ENCODE results near the gene UPK1A.
"Not testable (repeated sequence)": the region's sequence is repeated elsewhere in the genome, so short reads cannot be mapped to it uniquely, and the experiment has no call there.

The UPK1A gene

GRCh38 chr19:35691106-35691505 is 24.8 kb downstream of the UPK1A start:
- DNase-seq (ENCODE audit: low read depth in 3 of 3) = not testable (repeated sequence)

DNA sequence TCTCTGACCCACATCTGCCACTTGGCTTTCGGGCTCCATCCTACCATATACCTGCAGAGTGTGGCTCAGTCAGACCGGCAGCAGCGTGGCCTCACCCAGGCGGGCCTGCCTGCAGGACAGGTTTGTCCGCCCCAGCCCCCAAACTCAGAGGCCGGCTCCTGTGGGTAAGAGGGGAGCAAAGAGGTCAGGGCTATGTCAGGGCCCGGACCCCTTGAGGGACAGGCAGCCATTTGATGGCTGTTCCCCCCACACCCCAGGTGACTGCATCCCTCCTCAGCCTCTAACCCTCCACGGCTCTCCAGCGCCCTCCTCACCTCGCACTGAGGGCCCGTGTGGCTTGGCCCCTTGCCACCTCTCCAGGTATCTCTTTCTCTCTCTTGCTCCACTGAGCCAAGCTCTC is 25.7 kb downstream of the UPK1A start:
- no peak for DNase-seq (ENCODE audit: low read depth in 3 of 3)

GRCh38 chr19:35693422-35693821 is 27.1 kb downstream of the UPK1A start:
- DNase-seq (ENCODE audit: low read depth in 3 of 3) = no peak

DNA sequence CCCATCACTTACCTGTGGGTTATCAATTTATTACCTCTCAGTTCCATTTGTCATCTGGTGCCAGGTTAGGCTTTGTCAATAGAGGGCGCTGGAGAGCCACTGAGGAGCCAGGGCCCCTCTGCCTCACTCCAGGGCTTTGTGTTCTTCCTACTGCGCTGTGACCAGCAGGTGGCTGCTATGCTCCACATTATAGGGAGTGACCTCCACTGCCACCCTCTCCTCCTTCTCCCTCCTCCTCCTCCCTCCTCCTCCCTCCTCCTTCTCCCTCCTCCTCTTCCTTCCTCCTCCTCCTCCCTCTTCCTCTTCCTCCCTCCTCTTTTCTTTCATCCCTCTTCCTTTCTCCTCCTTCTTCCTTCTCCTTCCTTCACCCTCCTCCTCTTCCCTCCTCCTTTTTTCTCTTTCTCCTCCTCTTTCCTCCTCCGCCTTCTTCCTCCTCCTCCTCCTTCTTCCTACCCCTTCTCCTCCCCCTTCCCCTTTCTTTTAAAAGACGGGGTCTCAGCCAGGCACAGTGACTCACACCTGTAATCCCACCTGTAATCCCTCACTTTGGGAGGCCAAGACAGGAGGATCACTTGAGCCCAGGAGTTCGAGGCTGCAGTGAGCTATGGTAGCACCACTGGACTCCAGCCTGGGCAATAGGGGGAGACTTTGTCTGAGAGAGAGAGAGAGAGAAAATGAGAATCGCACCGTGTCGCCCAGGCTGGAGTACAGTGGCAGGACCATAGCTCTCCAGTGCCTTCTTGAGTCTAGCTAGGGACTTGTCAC is 27.7 kb downstream of the UPK1A start:
- DNase-seq (ENCODE audit: low read depth in 3 of 3) = peak; percentile 85 to 90 (median 87)

GRCh38 chr19:35695895-35696422 is 29.6 kb downstream of the UPK1A start:
- no peak for DNase-seq (ENCODE audit: low read depth in 3 of 3)

DNA sequence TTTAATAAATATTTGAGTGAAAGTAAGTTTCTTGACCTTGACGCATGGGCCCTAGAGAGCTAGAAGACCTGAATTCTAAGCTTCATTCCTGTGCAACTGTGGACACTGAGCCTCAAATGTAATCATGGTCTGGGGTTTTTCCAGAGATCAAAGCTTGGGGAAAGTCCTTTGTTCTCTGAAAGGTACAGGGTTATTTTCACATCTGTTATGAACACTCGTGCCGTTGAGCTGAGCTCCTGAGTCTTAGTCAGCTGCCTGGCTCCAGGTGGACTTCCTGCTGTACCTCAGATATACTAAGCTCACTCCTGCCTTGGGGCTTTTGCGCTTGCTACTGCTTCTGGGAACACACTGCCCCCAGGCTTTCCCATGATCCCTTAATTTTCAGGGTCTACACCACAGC is 30.5 kb downstream of the UPK1A start:
- DNase-seq (ENCODE audit: low read depth in 3 of 3) = no peak

DNA sequence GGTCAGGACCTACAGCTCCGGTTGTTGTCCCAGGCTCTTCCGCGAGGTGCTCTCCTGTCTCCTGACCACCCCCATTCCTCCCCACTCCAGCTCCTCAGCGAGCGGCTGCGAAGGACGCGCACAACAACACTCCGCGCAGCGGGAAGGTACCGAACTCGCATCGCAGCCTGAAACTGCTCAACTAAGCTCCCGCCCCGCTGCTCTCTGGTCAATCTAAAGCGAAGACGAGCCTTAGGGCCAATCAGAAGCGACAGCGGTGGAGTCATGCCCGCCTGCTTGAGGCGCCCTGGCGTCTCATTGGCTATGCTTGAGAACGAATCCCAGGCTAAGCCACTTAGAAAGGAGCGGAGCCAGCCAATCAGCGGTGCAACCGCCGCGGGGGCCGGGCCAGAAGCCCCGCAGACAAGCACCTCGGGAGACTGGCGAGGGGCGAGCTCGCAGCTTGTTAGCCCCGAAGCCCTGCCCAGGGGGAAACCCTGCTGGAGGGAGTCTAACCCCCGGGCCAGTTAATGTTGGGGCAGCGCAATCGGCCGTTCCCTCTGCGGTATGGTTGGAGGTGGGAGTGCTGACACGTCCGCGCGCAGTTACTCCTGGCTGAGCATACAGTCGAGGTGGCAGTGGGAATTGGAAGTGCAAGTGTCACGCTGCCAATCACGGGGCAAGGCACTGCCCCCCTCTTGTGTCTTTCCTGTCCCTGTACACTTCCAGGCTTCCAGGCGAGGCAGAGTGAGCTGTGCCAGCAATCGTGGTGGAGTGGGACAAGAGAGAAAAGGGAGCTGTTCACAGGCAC is 36.1 kb downstream of the UPK1A start:
- DNase-seq (ENCODE audit: low read depth in 3 of 3) = peak; percentile 83 to 93 (median 89)

DNA sequence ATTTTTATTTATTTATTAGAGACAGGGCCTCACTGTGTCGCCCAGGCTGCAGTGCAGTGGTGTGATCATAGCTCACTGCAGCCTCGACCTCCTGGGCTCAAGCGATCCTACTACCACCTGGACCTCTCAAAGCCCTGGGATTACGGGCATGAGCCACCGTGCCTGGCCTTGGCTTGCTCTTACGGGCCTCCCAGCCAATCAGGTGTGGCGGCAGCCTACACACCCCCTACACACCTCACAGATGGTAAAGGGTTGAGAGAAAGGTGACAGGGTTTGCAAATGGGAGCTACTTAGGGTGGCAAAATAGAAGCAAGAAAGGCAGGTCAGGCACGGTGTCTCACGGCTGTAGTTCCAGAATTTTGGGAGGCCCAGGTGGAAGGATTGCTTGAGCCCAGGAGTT is 37.0 kb downstream of the UPK1A start:
- DNase-seq (ENCODE audit: low read depth in 3 of 3) = no peak

DNA sequence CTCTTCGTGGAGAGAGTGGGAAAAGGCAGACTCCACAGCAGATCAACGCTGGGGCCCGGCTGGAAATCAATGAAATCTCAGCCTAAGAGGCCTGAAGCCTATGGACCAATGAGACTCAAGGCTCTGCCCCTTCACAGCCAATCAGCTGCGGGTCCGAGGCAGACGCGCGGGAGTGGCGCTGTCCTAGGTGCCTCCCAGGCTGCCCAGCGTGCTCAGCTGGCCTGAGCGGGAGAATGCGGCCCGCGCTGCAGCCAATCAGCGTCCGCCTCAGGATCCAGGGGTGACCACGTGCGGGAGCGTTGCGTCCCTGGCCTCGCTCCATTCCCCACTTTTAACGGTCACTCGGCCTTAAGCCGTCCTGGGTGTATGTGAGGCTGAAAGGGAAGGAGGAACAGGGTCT is 37.9 kb downstream of the UPK1A start, which contains the start of gene ZBTB32:
Gene ZBTB32 (plus strand): TSS at position 341 of the 400 bp plus-strand sequence. CDS start 10,069 bp downstream, outside the sequence.
- DNase-seq (ENCODE audit: low read depth in 3 of 3) = no peak

DNA sequence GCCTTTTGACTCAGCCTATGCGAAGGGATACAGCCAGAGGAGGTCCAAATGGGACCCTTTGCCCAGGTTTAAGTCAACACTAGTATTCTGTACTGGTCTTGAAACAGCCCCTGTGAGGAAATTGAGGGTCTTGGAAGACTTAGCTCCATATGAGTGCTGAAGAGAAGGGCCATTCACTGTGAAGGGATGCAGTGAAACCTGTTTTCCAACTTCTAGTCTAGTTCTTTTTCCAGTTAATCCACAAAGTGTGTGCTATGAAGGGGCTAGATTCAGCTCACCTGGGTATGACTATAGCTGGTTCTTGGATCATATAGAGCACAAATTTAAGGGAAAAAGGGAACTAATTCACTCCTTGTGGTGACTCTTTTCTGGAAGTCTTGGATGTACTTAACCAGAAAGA is 42.1 kb downstream of the UPK1A start:
- DNase-seq (ENCODE audit: low read depth in 3 of 3) = no peak

GRCh38 chr19:35710784-35711723 is 44.7 kb downstream of the UPK1A start:
- DNase-seq (ENCODE audit: low read depth in 3 of 3) = peak in 2 of 3 donors; percentile 62 to 69

- DNase-seq (ENCODE audit: low read depth in 3 of 3) = peak in 2 of 3 donors; percentile 81 to 82
Observed at GRCh38 chr19:35712567-35713505, 46.5 kb downstream of the UPK1A start.

DNA sequence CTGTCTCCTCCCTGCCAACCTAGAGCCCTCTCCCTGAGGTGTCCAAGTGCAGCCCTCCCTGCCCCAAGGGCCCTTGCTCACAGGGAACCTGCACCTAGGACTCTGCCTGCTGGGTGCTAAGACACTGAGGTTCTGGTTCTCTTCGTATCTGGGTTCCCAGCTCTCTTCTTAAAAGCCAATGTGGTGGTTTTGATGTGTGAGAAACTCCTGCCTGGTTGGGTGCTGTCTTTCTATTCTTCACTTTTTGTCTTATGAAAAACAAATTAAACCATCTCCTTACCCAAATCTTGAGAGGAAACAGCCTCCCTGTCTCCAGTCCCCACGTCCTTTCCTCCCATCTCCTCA is 47.2 kb downstream of the UPK1A start:
- no peak for DNase-seq (ENCODE audit: low read depth in 3 of 3)

DNA sequence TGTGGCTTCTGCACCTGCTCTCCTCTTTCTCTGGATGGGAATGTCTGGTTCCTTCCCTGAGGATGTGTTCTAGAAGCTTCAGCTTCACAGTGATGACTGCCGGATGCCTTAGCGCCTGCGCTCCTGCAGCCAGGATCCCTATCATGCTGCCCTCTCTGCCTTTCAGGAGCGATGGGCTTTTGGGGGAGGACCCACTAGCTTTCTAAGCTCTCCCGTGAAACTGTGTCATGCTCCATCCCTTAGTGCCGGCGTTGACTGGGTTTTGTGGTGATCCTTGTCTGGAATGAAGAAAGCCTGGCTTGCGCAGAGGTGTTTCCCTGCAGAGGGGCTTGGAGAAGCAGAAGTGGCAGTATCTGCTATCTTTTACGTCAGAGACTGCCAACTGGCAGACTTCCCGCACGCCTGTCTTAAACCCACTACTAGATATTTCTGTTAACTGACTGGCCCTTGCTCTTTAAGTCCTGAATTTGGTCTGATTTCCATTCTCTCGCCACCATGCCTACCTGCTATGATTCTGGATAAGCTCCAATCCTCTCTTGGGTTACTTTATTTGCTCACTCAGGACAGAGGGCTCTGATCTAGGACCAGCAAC is 47.7 kb downstream of the UPK1A start:
- DNase-seq (ENCODE audit: low read depth in 3 of 3) = no peak

DNA sequence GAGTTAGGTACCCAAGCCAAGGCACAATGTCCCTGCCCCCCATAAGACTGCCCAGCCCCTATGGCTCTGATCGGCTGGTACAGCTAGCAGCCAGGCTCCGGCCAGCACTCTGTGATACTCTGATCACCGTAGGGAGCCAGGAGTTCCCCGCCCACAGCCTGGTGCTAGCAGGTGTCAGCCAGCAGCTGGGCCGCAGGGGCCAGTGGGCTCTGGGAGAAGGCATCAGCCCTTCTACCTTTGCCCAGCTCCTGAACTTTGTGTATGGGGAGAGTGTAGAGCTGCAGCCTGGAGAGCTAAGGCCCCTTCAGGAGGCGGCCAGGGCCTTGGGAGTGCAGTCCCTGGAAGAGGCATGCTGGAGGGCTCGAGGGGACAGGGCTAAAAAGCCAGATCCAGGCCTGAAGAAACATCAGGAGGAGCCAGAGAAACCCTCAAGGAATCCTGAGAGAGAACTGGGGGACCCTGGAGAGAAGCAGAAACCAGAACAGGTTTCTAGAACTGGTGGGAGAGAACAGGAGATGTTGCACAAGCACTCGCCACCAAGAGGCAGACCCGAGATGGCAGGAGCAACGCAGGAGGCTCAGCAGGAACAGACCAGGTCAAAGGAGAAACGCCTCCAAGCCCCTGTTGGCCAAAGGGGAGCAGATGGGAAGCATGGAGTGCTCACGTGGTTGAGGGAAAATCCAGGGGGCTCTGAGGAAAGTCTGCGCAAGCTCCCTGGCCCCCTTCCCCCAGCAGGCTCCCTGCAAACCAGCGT is 48.5 kb downstream of the UPK1A start:
- no peak for DNase-seq (ENCODE audit: low read depth in 3 of 3)

DNA sequence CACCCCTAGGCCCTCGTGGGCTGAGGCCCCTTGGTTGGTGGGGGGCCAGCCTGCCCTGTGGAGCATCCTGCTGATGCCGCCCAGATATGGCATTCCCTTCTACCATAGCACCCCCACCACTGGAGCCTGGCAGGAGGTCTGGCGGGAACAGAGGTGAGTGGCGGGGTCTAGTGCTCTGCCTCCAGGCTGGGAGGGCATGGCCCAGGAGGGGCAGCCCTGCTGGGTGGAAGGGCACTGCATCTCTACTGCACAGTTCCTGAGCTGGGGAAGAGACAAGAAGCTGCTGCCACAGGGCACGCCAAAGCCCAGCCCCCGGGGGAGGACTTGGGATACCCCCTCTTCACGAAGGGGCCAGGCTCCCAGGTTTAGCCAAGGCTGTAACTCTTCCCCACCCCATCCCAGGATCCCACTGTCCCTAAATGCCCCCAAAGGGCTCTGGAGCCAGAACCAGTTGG is 49.1 kb downstream of the UPK1A start:
- DNase-seq (ENCODE audit: low read depth in 3 of 3) = no peak

DNA sequence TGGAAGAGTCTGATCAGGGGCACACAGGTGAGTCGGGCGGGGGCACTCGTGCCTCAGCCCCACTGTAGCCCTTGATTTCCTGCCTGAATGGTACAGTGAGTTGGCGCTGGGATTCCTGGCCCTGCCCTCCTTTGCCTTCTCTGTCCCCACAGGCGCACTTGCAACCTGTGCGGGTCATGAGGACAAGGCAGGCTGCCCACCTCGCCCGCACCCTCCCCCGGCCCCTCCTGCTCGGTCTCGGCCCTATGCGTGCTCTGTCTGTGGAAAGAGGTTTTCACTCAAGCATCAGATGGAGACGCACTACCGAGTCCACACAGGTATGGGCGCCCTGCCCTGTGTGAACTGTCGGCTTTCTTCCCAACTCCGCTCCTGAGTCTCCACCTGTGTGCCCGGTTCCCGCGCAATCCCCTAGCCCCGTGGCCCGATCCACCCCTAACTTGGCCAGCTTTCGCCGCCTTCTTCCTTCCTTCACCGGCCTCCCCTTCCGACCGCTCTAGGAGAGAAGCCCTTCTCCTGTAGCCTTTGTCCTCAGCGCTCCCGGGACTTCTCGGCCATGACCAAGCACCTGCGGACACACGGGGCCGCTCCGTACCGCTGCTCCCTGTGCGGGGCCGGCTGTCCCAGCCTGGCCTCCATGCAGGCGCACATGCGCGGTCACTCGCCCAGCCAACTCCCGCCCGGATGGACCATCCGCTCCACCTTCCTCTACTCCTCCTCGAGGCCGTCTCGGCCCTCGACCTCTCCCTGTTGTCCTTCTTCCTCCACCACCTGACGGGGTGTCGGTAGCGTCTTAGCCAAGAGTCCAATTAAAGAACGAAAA is 49.9 kb downstream of the UPK1A start:
- DNase-seq (ENCODE audit: low read depth in 3 of 3) = no peak

Data from stimulated activated CD4-positive, alpha-beta T cell treated with anti-CD3 and anti-CD28 coated beads, TNF-alpha, amount 100 ng/mL, for 48 hours (primary cell).